Amniotic epithelial cell (primary cell): ENCODE results near the gene SYT2.
"Not testable (repeated sequence)": the region's sequence is repeated elsewhere in the genome, so short reads cannot be mapped to it uniquely, and the experiment has no call there.

Experiments used
- DNase-seq: peaks from one replicate; pipeline ENCODE4 v3.0.0-alpha.2; 2010; ENCODE audit warnings: low read depth

SYT2 gene

DNA sequence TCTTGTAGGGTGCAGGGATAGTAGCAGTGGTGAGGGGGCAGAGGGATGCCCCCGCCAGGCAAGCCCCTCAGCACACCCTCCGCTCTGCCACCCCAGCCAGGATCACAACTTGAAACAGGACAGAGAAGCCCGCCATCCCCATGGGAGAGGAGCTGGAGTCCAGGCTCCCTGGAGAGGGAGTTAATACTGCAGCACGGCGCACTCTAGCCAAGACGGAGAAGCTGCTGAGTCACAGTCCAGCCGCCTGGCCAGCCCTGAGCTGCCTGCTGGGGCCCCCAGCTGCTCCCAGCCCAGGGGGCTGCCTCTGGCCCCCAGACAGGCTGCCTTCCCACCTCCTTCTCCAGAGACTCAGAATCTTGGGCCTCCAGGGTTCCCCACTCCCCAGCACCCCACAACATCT lies 87.2 kb downstream of the SYT2 start:
- peak; percentile 35 for DNase-seq

GRCh38 chr1:202622388-202622787 lies 87.9 kb downstream of the SYT2 start:
- no peak for DNase-seq

GRCh38 chr1:202621446-202621845 lies 88.8 kb downstream of the SYT2 start:
- no peak for DNase-seq

- not testable (repeated sequence) for DNase-seq
These were observed 90.2 kb downstream of the SYT2 start for GRCh38 chr1:202620036-202620435.

GRCh38 chr1:202619505-202619904 lies 90.7 kb downstream of the SYT2 start:
- DNase-seq, result no peak

DNA sequence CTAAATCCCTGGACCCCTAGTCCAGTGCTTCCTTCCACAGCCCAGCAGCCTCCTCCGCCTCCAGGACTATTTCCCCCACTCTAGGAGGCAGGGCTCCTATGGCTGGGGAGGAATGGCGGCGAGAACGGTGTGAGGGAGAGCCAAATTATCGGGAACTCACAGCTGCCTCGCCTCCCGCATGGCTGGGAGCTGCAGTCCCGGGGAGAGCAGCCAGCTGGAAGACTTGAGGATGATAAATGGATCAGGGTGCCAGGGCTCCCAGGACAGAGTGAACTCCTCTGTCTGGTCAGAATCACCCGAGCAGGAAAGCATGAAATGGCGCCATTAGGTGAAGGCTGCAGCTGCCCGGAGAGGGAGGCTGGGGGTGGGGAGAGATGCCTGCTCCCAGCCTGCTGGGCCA lies 91.2 kb downstream of the SYT2 start:
- peak; percentile 48 for DNase-seq

DNA sequence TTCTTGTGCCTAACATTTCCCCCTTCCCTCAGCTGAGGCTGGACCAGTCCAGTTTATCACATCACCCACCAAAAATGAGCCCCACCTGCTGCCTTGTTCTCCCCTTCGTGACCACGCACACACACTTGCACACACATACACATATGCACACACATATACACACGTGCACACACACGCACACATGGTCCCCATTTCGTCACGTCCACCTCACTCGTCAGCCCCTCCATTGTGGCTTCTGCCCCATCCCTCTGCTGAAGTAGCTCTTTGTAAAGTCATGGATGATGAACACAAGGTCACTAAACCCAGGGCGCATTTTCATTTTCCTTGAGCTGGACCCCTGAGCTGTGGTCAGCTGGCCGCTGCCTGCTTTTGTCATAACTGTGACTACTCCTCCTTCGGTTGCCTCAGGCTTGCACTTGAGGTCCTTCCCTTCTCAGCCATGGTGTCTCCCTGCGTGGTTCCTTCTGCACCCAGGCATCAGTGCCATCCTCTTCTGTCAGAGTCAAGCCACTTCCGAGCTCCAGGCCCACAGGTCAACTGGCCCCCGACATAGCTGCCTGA lies 93.8 kb downstream of the SYT2 start:
- no peak for DNase-seq

- peak; percentile 47 for DNase-seq
These were observed 94.5 kb downstream of the SYT2 start for GRCh38 chr1:202615501-202616354.

DNA sequence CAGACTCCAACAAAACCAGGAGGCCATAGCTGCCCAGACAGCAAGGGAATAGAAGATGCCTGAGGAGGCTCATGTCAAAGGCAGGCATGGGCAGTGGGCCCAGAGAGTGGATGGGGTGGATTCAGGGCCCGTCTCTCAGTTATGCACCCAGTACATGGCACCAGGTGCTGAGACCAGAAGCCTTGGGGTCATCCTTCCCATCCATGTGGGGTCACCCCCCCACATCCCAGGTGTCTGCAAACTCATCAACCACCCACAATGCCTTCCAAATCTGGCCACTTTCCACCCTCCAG lies 95.1 kb downstream of the SYT2 start:
- not testable (repeated sequence) for DNase-seq

- peak; percentile 14 for DNase-seq
These were observed 95.7 kb downstream of the SYT2 start for GRCh38 chr1:202614363-202615207.

DNA sequence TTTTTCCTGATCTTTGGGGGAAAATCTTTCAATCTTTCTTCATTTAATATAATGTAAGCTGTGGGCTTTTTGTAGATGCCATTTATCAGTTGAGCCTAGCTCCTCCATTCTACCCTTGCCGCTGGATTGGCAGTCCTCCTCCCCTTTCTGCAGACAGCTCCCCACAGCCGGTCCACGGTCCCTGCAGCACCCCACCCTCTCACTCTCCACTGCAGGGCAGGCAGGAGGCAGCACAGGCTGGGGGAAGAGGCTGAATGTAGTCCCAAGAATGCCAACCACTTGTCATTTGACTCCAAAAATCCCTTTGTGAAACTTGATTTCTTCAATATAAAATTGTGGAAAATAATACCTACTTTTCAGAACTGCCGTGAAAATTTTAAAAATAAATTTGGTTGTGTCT lies 96.7 kb downstream of the SYT2 start:
- no peak for DNase-seq

- DNase-seq, result not testable (repeated sequence)
These were observed 98.2 kb downstream of the SYT2 start for GRCh38 chr1:202612036-202612435.

DNA sequence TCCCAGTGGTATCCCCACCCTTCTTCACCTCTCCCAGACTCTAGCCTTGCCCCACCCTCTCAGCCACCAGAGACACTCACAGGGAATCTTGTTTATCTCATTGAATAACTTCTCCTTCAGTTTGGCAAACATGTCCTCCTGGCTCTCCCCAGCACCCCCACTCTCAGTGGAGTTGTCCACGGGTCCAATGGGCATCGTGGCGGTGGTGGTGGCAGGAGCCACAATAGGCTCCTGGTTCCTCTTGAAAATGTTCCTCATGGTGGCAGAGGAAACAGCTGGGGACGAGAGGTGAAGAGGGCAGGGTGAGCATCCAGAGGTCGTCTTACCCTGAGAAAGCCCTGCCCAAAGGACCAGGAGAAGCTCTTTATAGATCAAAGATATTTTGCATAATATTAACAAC lies 104.7 kb downstream of the SYT2 start:
- no peak for DNase-seq

DNA sequence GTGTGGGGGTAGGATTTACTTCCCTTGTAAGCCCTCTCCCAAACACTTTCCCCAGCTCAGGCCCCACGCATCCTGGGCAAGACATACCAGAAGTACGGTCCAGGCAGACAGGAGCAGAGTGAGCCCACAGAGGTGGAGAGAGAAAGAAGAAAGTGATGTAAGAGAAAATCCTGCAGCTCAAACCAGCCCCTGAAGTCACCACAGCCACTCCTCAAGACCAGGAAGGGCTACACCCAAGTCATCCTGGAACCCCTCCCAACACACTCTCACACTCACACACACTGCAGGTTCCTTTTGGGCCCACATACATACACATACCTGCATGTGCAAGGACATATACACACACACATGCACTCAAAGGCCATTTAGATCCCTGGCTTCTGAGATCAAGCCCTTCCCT lies 106.8 kb downstream of the SYT2 start:
- no peak for DNase-seq

GRCh38 chr1:202600432-202601041 lies 109.7 kb downstream of the SYT2 start:
- no peak for DNase-seq

- peak; percentile 70 for DNase-seq
These were observed 110.4 kb downstream of the SYT2 start for GRCh38 chr1:202599669-202600431.

DNA sequence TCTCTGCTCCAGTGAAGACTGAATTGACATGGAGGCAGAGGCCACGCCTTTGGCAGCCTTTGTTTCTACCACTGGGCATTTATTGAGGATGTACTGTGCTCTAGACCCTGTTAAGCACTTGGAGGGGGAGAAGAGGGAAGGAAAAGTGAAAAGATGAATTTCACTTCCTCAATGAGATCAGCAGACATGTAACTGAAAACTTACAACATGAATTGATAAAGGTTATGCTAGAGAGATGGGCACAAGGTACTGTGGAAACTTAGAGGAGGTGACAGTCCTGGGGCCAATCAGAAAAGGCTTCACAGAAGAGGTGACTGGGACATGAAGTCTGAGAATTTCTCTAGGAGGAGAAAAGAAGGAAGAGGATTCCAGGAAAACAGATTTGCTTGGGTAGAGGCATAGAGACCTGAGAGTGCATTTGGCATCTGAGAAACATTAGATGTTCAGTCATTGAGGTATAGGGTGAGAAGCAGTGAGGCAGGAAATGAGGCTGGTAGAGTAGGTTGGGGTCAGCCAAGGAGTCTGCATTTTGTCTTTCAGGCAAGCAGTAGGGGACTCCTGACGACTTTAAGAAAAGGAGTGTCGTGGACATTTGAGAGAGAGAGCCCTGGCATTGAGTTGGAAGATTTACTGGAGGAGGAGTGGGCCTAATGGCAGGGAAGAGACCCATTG lies 113.0 kb downstream of the SYT2 start:
- DNase-seq, result no peak

- no peak for DNase-seq
These were observed 113.6 kb downstream of the SYT2 start for GRCh38 chr1:202596638-202597037.

DNA sequence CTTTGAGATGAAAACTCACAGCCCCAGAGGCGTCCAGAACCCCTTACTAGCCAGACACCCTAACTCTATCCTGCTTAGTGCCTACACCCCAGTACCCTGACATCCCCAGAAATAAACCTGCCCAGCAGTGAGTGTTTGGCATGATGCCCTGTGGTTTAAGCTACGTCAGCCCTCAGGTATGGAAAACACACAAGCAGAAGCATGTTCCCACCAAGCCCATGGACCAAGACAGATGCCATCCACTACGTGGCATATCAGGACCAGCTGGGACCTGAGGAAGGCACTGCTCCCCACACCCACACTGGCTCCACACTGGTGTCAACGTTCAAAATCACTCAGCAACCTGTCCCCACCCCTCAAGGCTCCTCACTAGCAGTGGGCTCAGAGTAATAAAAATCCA lies 116.4 kb downstream of the SYT2 start:
- peak; percentile 47 for DNase-seq

DNA sequence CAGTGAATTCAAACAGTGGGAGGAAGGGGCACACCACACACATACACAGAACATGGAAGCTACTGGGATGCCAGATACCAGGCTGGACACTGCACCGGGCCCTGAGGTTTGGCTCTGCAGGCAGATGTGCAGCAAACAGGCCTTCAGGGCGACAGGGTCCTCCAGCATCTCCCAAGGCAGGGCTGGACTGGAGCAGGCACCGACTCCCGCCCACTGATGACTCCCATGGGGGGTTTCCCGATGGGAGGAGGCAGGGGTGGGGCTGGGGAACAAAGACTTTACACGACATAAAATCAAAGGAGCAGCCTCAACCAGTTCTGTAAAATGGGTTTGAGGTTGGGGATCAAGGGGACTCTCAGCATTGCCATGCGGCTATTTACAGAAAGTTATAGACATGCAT lies 118.1 kb downstream of the SYT2 start:
- no peak for DNase-seq

DNA sequence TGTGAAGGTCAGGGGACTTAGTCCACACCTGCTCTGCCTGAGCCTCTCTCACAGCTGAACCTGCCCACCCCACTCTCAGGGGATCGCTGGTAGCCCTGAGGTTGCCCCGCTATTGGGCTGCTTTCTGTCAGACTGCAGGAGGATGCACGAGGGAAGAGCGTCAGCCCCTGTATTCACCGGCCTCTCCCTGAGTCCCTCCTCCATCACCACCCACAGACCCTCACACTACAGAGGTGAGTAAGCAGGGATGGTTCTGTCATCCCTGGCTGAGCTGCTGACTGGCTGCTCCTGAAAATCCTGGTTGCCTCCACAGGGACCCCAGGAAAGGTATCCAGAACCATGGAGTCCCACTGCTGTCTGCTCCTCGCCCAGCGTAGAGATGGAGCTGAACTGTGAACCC lies 118.7 kb downstream of the SYT2 start:
- DNase-seq, result no peak
